Left lung (tissue), 10 donors: ENCODE results near the gene R3HDML. TPM values are rescaled to one million over a fixed set of nuclear protein-coding genes. Genes with fewer than 3 reads are reported as not detected.

Source experiments
- ATAC-seq: fragments of 200-7000 bp; cut with Tn5 transposase; one replicate; pipeline ENCODE4 v1.9.1; 2020; ENCODE audit warnings: moderate library complexity
- DNase-seq, 4 donors: peaks; one replicate each; pipeline ENCODE4 v3.0.0-alpha.2; 2013 to 2020
- H3K27ac ChIP-seq, 2 donors: fragments of 200-600 bp; sonication (generic) in 1 of 2; one replicate each; pipeline versions ENCODE4 v1.5.0 to v1.8.0; 2020 to 2021
- H3K27me3 ChIP-seq, 2 donors: fragments of 200-600 bp; sonication (generic) in 1 of 2; one replicate each; pipeline versions ENCODE4 v1.5.0 to v1.8.0; 2020 to 2021
- H3K36me3 ChIP-seq, 2 donors: fragments of 200-600 bp; sonication (generic) in 1 of 2; one replicate each; pipeline versions ENCODE4 v1.5.0 to v1.8.0; 2020 to 2021
- H3K4me1 ChIP-seq, 2 donors: fragments of 200-600 bp; one replicate each; pipeline ENCODE4 v1.8.0; 2021
- H3K4me3 ChIP-seq, 2 donors: fragments of 200-600 bp; sonication (generic) in 1 of 2; one replicate each; pipeline versions ENCODE4 v1.5.0 to v1.8.0; 2020 to 2021; ENCODE audit warnings: mild to moderate bottlenecking in 1 of 2
- H3K9me3 ChIP-seq, 2 donors: fragments of 200-600 bp; sonication (generic) in 1 of 2; one replicate each; pipeline versions ENCODE4 v1.5.0 to v1.8.0; 2020 to 2021
- intact Hi-C, 2 donors: fragments of 100-400 bp; cut with DNase I; formaldehyde crosslinking; loops; one replicate each; pipeline versions ENCODE4 v1.11.2 to v1.14.2; 2022
- polyA plus RNA-seq, 6 donors: library from polyadenylated mRNA; unstranded; fragments of 120-200 nt; gene quantifications; one replicate each; pipeline ENCODE4 v1.2.1, GENCODE V29; 2013; ENCODE audit not compliant: insufficient read length in 6 of 6
- total RNA-seq, 2 donors: library from RNA; stranded (reverse); fragmentation: NEBNext Ultra II Directional; extraction: Animal tissue kit (Norgen Biotek cat#: 25700); gene quantifications; one replicate each; pipeline ENCODE4 v1.2.1, GENCODE V29; 2021
- TF ChIP-seq, protein P1 (sequence below), 2 donors: fragments of 200-600 bp; sonication (generic) in 1 of 2; IDR thresholded peaks; one replicate each; pipeline versions ENCODE4 v1.5.0 to v1.8.0; 2021; ENCODE audit warnings: antibody characterized with exemption in 2 of 2
- donor health status: DM: no; HTN: yes; CAD: no.
- donor health status: DM: no; HTN: no; CAD: no.

The R3HDML gene
- total and polyA plus RNA-seq, 8 donors, result 2.0 TPM; not detected in 7

GRCh38 chr20:44304383-44304782 is 32.5 kb upstream of the R3HDML start:
- no peaks in the 10 kb centered on the region for H3K27me3 ChIP-seq
- H3K36me3 ChIP-seq, result no peaks in the 10 kb centered on the region
- TF ChIP-seq, protein P1, sequence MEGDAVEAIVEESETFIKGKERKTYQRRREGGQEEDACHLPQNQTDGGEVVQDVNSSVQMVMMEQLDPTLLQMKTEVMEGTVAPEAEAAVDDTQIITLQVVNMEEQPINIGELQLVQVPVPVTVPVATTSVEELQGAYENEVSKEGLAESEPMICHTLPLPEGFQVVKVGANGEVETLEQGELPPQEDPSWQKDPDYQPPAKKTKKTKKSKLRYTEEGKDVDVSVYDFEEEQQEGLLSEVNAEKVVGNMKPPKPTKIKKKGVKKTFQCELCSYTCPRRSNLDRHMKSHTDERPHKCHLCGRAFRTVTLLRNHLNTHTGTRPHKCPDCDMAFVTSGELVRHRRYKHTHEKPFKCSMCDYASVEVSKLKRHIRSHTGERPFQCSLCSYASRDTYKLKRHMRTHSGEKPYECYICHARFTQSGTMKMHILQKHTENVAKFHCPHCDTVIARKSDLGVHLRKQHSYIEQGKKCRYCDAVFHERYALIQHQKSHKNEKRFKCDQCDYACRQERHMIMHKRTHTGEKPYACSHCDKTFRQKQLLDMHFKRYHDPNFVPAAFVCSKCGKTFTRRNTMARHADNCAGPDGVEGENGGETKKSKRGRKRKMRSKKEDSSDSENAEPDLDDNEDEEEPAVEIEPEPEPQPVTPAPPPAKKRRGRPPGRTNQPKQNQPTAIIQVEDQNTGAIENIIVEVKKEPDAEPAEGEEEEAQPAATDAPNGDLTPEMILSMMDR (IDR thresholded peaks at IDR 0.05), result no peak
- H3K9me3 ChIP-seq, result no peaks in the 10 kb centered on the region
- DNase-seq (no peak), ATAC-seq (no peak)
- H3K27ac ChIP-seq, result no peak overlapping the region
- intact Hi-C loops, result no loop called here
- no peak overlapping the region for H3K4me3 ChIP-seq
- H3K4me1 ChIP-seq, result peaks cover 0 to 3% of the 10 kb centered on the region in 2 donors

DNA sequence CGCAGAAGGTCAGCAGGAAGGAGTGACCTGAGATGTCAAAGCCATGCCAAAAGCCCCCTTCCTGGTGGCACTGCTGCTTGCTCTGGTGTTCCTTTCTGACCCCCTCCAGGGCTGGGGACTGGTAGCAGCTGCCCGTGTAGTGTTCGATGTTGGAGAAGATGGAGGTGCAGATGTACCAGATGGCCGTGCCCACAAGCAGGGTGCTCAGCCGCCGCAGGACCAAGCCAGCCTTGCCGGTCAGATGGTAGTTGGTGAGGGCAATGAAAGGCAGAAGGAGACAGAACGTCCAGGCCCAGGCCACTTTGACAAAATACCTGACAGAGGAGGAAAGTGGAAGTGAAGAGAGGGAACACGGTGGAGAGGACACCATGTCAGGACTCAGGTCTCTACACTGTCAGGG is 29.9 kb upstream of the R3HDML start:
- TF ChIP-seq, protein P1 (IDR thresholded peaks at IDR 0.05), result no peak
- no peaks in the 10 kb centered on the region for H3K36me3 ChIP-seq
- no peak for DNase-seq
- H3K4me3 ChIP-seq, result no peak overlapping the region
- no peaks in the 10 kb centered on the region for H3K27me3 ChIP-seq
- H3K4me1 ChIP-seq, result peaks cover 7 to 20% of the 10 kb centered on the region in 2 donors
- H3K9me3 ChIP-seq, result no peaks in the 10 kb centered on the region
- no peak for ATAC-seq
- intact Hi-C loops, result no loop called here
- no peak overlapping the region for H3K27ac ChIP-seq

DNA sequence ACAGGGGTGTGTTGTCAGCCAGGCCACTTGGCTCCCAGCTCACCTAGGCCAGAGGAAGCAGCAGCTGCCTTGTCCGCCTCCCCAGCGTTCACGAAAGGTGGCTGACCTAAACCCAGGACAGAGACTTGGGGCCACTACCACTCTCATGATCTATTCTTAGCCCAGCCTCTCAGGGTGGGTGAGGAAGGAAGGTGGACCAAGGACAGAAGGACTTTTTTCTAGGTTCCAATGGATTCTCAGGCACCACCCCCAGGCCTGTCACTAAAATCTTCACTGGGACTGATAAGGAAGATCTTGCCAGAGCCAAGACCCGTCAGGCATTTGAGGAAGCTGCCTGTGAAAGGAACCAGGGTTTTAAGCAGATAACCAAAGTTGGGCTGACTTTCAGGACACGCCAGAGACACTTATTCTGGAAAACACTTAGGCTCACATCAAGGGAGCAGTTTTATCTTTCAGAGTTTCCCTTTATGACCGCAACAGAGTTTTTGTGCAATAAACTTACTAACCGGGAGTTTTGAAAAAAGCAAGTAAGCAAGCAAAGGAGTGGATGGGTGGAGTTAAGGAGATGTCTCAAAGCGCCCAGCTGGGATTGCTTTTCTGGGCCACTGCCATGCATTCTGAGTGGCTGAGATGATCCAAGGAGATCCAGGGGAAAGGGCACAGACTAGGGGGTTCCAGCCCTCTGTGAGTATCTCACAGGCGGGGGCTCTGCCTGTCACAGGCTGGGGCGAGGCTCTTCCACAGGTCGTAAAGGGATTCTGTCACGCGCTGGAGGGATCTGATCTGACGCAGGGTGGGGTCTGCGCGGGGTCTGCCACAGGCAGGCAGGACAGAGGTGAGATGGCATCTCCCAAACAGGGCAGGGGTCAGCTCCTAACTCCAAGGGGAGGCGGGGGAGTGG is 26.8 kb upstream of the R3HDML start:
- ATAC-seq (peak; percentile 45), DNase-seq (peak in 3 of 4 donors; percentile 33 to 57 (median 35))
- H3K27ac ChIP-seq, result peak overlapping the region; percentile 1 to 70
- TF ChIP-seq, protein P1 (IDR thresholded peaks at IDR 0.05), result no peak
- H3K4me1 ChIP-seq, result peaks cover 7 to 20% of the 10 kb centered on the region in 2 donors
- H3K4me3 ChIP-seq, result peak overlapping the region; percentile 83 to 90
- H3K9me3 ChIP-seq, result no peaks in the 10 kb centered on the region
- no peaks in the 10 kb centered on the region for H3K27me3 ChIP-seq
- intact Hi-C loops, result loop anchor here in 1 of 2 donors (5.0 kb wide), 1 partner anchor 93 kb away; no protein-coding TSS in a partner anchor
- no peaks in the 10 kb centered on the region for H3K36me3 ChIP-seq

GRCh38 chr20:44310664-44311639 is 25.9 kb upstream of the R3HDML start, which contains the start of gene FITM2:
Gene FITM2, minus strand, starts transcription at chr20:44311202. Its CDS starts 54 bp downstream, at chr20:44311148.
- ATAC-seq (peak; percentile 98), DNase-seq (peak; percentile 97 to 100 (median 98))
- no peaks in the 10 kb centered on the region for H3K36me3 ChIP-seq
- peaks cover 7 to 20% of the 10 kb centered on the region in 2 donors for H3K4me1 ChIP-seq
- intact Hi-C loops, result loop anchor here in 1 of 2 donors (5.0 kb wide), 1 partner anchor 94 kb away; no protein-coding TSS in a partner anchor
- H3K4me3 ChIP-seq, result peak within 1 kb of the TSS; percentile 83 to 90
- peaks cover 0 to 6% of the 10 kb centered on the region in 2 donors for H3K27me3 ChIP-seq
- TF ChIP-seq, protein P1 (IDR thresholded peaks at IDR 0.05), result peak; percentile 86 to 93
- H3K9me3 ChIP-seq, result no peaks in the 10 kb centered on the region
- peak within 1 kb of the TSS; percentile 26 to 70 for H3K27ac ChIP-seq
